ENCODE results near the gene GRM8.

GRM8 gene

GRCh38 chr7:126499481-126499880 is 753.3 kb downstream of the GRM8 start:
- no peak for TF ChIP-seq CTCF (IDR thresholded peaks at IDR 0.05)
- DNase-seq (ENCODE audit: low spot score) = no peak
- Histone ChIP-seq H3K27ac (no peak overlapping the region), H3K4me3 (no peak overlapping the region)

- Histone ChIP-seq H3K4me3 (no peak overlapping the region), H3K27ac (no peak overlapping the region)
- no peak for TF ChIP-seq CTCF (IDR thresholded peaks at IDR 0.05)
- DNase-seq (ENCODE audit: low spot score) = no peak
Observed at GRCh38 chr7:126495733-126496132, 757.0 kb downstream of the GRM8 start.

- TF ChIP-seq CTCF (IDR thresholded peaks at IDR 0.05) = no peak
- Histone ChIP-seq H3K4me3 (no peak overlapping the region), H3K27ac (no peak overlapping the region)
- DNase-seq (ENCODE audit: low spot score) = no peak
Observed at GRCh38 chr7:126495001-126495400, 757.7 kb downstream of the GRM8 start.

GRCh38 chr7:126493801-126494200 is 758.9 kb downstream of the GRM8 start:
- Histone ChIP-seq H3K4me3 (no peak overlapping the region), H3K27ac (no peak overlapping the region)
- no peak for TF ChIP-seq CTCF (IDR thresholded peaks at IDR 0.05)
- no peak for DNase-seq (ENCODE audit: low spot score)

- no peak overlapping the region for H3K4me3 ChIP-seq
- TF ChIP-seq CTCF (IDR thresholded peaks at IDR 0.05) = no peak
- H3K27ac ChIP-seq = no peak overlapping the region
- no peak for DNase-seq (ENCODE audit: low spot score)
Observed at GRCh38 chr7:126489874-126490273, 762.9 kb downstream of the GRM8 start.

GRCh38 chr7:126487728-126488442 is 764.9 kb downstream of the GRM8 start:
- DNase-seq (ENCODE audit: low spot score) = no peak
- TF ChIP-seq CTCF (IDR thresholded peaks at IDR 0.05) = no peak
- H3K4me3 ChIP-seq = no peak overlapping the region
- no peak overlapping the region for H3K27ac ChIP-seq

- H3K4me3 ChIP-seq = no peak overlapping the region
- no peak overlapping the region for H3K27ac ChIP-seq
- no peak for TF ChIP-seq CTCF (IDR thresholded peaks at IDR 0.05)
- no peak for DNase-seq (ENCODE audit: low spot score)
Observed at GRCh38 chr7:126486806-126487205, 765.9 kb downstream of the GRM8 start.

Measured in coronary artery (tissue), 2 donors.